Prostate gland (tissue), 2 donors: ENCODE measurements around the gene SLC24A3.

ENCODE experiments used
- POLR2AphosphoS5 ChIP-seq: sonication (generic); formaldehyde crosslinking; IDR thresholded peaks from one replicate; pipeline ENCODE4 v1.6.1; 2017; ENCODE audit warnings: antibody characterized with exemption
- TF ChIP-seq, protein P1 (sequence below), 4 experiments: fragments of 200-600 bp in 2 of 4; fragments of 450-650 bp in 2 of 4; sonication (generic) in 2 of 4; IDR thresholded peaks; 1 replicate in 3 of 4; 2 replicates in 1 of 4; pipeline ENCODE4 v1.5.1; 2016 to 2019; ENCODE audit warnings: antibody characterized with exemption in 4 of 4, mild to moderate bottlenecking in 2 of 4, moderate library complexity in 2 of 4

DNA sequence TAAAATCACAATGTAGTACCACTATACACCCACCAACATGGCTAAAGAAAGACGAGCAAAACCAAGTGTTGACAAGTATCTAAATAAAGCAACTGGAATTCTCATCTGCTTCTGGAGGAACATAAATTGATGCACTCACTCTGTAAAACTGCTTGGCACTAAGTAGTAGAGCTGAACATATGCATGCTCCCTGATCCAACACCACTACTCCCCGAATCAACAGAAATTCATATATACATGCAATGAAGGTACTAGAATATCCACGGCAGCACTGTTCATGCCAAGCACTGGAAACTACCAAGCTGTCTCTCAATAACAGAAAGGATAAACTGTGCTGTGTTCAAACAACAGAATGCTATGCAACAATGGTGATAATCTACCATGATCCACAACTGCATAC lies 326.1 kb downstream of the SLC24A3 start:
- TF ChIP-seq POLR2AphosphoS5 = no peak
- TF ChIP-seq, protein P1, sequence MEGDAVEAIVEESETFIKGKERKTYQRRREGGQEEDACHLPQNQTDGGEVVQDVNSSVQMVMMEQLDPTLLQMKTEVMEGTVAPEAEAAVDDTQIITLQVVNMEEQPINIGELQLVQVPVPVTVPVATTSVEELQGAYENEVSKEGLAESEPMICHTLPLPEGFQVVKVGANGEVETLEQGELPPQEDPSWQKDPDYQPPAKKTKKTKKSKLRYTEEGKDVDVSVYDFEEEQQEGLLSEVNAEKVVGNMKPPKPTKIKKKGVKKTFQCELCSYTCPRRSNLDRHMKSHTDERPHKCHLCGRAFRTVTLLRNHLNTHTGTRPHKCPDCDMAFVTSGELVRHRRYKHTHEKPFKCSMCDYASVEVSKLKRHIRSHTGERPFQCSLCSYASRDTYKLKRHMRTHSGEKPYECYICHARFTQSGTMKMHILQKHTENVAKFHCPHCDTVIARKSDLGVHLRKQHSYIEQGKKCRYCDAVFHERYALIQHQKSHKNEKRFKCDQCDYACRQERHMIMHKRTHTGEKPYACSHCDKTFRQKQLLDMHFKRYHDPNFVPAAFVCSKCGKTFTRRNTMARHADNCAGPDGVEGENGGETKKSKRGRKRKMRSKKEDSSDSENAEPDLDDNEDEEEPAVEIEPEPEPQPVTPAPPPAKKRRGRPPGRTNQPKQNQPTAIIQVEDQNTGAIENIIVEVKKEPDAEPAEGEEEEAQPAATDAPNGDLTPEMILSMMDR (IDR thresholded peaks at IDR 0.05) = no peak
